Measurements from ENCODE around the gene EIF3A. TPM values are rescaled to one million over a fixed set of nuclear protein-coding genes. Genes with fewer than 3 reads are reported as not detected.

EIF3A gene
- total RNA-seq, 1 experiment from 2014 or later = 214 TPM

GRCh38 chr10:119059557-119059956, 21.1 kb downstream of the EIF3A start:
- Histone ChIP-seq H3K4me1 (ENCODE audit: control insufficient read depth, insufficient read depth, low read length) (no peaks in the 10 kb centered on the region), H3K27ac (ENCODE audit: low read length) (no peak overlapping the region), H3K9me3 (ENCODE audit: control insufficient read depth, insufficient read depth, low read depth, low read length) (no peaks in the 10 kb centered on the region), H3K27me3 (ENCODE audit: control insufficient read depth, insufficient read depth, low read length) (no peaks in the 10 kb centered on the region), H3K36me3 (ENCODE audit: control insufficient read depth, insufficient read depth, low read length) (peaks cover 84% of the 10 kb centered on the region), H3K4me3 (ENCODE audit: low read depth in 2 of 2, low read length in 2 of 2) (no peak overlapping the region)
- TF ChIP-seq SIN3A (IDR thresholded peaks at IDR 0.05; ENCODE audit: borderline replicate concordance, insufficient read depth, low read depth, low read length) (no peak), TCF7L2 (IDR thresholded peaks at IDR 0.05; ENCODE audit: low read depth, low read length) (no peak), REST (IDR thresholded peaks at IDR 0.05; ENCODE audit: insufficient read depth in 1 of 2, low read depth in 2 of 2, low read length in 1 of 2) (no peak), POLR2AphosphoS5 (IDR thresholded peaks at IDR 0.05; ENCODE audit: low read depth, low read length) (no peak), CTCF (IDR thresholded peaks at IDR 0.05) (no peak)
- ChIA-PET CTCF (no interaction called here), POLR2A (no interaction called here)
- intact Hi-C loops (cut with micrococcal nuclease; ENCODE audit: unreplicated experiment) (no loop called here), in situ Hi-C loops (cut with HindIII; ENCODE audit: low pct_unique_long_range_greater_than_20kb, low sequenced_read_pairs) (no loop called here)
- no peak for DNase-seq (ENCODE audit: low read depth, low spot score)
- no peak for ATAC-seq
- TSS peak; percentile 5 for BruUV-seq (replicated peaks)

GRCh38 chr10:119058010-119058409, 22.6 kb downstream of the EIF3A start:
- DNase-seq (ENCODE audit: low read depth, low spot score) = no peak
- no peak overlapping the region for H3K27ac ChIP-seq (ENCODE audit: low read length)
- peaks cover 74% of the 10 kb centered on the region for H3K36me3 ChIP-seq (ENCODE audit: control insufficient read depth, insufficient read depth, low read length)
- ChIA-PET POLR2A (no interaction called here), CTCF (no interaction called here)
- H3K4me3 ChIP-seq (ENCODE audit: low read depth in 2 of 2, low read length in 2 of 2) = no peak overlapping the region
- in situ Hi-C loops (cut with HindIII; ENCODE audit: low pct_unique_long_range_greater_than_20kb, low sequenced_read_pairs) = no loop called here
- H3K4me1 ChIP-seq (ENCODE audit: control insufficient read depth, insufficient read depth, low read length) = no peaks in the 10 kb centered on the region
- H3K9me3 ChIP-seq (ENCODE audit: control insufficient read depth, insufficient read depth, low read depth, low read length) = no peaks in the 10 kb centered on the region
- BruUV-seq (replicated peaks) = no TSS peak
- H3K27me3 ChIP-seq (ENCODE audit: control insufficient read depth, insufficient read depth, low read length) = no peaks in the 10 kb centered on the region
- TF ChIP-seq POLR2AphosphoS5 (IDR thresholded peaks at IDR 0.05; ENCODE audit: low read depth, low read length) = no peak
- no peak for TF ChIP-seq CTCF (IDR thresholded peaks at IDR 0.05)
- no peak for TF ChIP-seq SIN3A (IDR thresholded peaks at IDR 0.05; ENCODE audit: borderline replicate concordance, insufficient read depth, low read depth, low read length)
- no peak for TF ChIP-seq TCF7L2 (IDR thresholded peaks at IDR 0.05; ENCODE audit: low read depth, low read length)
- no peak for TF ChIP-seq REST (IDR thresholded peaks at IDR 0.05; ENCODE audit: insufficient read depth in 1 of 2, low read depth in 2 of 2, low read length in 1 of 2)
- intact Hi-C loops (cut with micrococcal nuclease; ENCODE audit: unreplicated experiment) = no loop called here
- ATAC-seq = no peak
